Astrocyte of the cerebellum (primary cell): ENCODE measurements around the gene TIMM44.

Source experiments
- DNase-seq: peaks from one replicate; pipeline ENCODE4 v3.0.0-alpha.2; 2011; ENCODE audit warnings: low read depth
- H3K4me3 ChIP-seq: 2 replicates; pipeline ENCODE4 v1.5.1; 2011; ENCODE audit warnings: mild to moderate bottlenecking, low read depth, low read length, moderate library complexity
- in situ Hi-C: cut with HindIII; loops from 2 replicates; pipeline ENCODE4 v1.10.0; 2017; ENCODE audit warnings: low sequenced_read_pairs
- TF ChIP-seq, protein P1 (sequence below): IDR thresholded peaks from 2 replicates; pipeline ENCODE4 v1.5.1; 2012; ENCODE audit warnings: low read length, low read depth, moderate library complexity, mild to moderate bottlenecking; ENCODE audit errors: missing control alignments

Gene TIMM44

DNA sequence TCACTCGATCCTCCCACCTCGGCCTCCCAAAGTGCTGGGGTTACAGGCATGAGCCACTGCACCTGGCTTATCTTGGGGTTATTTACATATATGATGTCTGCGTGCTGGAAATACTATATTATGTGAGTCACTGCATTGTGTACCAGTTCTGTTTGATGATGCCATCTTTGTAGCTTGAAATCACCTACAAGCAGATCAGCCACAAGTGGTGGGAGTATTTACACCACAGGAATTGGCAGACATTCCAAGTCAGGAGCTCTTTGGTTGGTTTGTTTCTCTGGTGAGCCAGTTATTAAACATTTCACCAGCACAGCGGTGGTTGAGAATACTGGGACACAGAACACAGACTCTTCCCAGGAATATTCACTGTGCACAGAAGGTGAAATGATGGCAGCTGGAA, 4.5 kb upstream of the TIMM44 start:
- no peak overlapping the region for H3K4me3 ChIP-seq
- DNase-seq, result no peak
- in situ Hi-C loops, result no loop called here
- TF ChIP-seq, protein P1, sequence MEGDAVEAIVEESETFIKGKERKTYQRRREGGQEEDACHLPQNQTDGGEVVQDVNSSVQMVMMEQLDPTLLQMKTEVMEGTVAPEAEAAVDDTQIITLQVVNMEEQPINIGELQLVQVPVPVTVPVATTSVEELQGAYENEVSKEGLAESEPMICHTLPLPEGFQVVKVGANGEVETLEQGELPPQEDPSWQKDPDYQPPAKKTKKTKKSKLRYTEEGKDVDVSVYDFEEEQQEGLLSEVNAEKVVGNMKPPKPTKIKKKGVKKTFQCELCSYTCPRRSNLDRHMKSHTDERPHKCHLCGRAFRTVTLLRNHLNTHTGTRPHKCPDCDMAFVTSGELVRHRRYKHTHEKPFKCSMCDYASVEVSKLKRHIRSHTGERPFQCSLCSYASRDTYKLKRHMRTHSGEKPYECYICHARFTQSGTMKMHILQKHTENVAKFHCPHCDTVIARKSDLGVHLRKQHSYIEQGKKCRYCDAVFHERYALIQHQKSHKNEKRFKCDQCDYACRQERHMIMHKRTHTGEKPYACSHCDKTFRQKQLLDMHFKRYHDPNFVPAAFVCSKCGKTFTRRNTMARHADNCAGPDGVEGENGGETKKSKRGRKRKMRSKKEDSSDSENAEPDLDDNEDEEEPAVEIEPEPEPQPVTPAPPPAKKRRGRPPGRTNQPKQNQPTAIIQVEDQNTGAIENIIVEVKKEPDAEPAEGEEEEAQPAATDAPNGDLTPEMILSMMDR, result no peak

DNA sequence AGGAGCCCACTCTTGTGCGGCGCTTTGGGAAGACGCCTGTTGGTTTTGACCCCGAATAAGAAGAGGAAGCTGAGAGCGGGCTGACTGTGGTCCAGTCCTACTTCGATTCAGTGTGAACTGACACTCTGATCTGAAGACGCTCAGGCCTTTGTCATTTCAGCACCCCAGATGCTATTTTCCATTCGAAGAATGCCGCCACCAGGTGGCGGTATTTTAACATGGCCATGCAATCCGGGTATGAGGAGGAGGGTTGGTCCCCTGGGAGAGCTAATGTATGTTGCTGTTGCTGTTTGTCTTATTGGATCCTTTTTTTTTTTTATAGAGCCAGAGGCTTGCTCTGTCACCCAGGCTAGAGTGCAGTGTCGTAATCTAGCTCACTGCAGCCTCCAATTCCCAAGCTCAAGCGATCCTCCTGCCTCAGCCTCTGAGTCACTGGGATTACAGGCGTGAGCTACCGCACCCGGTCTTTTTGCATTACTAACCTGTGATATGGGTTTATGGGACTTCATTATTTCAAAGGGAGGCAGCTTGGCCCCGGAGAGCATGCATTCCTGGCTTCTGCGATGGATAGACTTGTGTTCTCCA, 803 bp upstream of the TIMM44 start:
- H3K4me3 ChIP-seq, result peak overlapping the region; percentile 78
- peak; percentile 73 for DNase-seq
- in situ Hi-C loops, result no loop called here
- TF ChIP-seq, protein P1, result peak; percentile 82

DNA sequence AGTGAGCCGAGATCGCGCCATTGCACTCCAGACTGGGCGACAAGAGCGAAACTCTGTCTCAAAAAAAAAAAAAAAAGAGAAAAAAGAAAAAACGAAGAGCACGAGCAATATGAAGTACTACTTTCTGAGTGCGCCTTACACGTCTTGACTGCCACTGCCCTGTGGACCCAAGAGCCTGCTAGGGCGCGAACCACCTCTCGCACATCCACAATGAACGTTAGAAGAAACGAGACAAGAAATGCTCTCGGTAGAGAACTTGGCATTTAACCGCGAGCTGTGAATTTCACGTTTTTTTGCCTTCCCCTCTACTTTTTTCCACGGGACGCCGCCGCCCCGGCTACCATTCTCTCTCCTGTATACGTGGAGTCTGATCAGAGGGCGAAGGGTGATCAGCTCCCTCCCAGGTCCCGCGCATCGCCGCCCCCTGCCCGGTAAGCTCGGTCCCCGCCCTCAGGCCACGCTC, 454 bp downstream of the TIMM44 start:
- DNase-seq, result no peak
- TF ChIP-seq, protein P1, result no peak
- in situ Hi-C loops, result no loop called here
- peak overlapping the region; percentile 78 for H3K4me3 ChIP-seq

DNA sequence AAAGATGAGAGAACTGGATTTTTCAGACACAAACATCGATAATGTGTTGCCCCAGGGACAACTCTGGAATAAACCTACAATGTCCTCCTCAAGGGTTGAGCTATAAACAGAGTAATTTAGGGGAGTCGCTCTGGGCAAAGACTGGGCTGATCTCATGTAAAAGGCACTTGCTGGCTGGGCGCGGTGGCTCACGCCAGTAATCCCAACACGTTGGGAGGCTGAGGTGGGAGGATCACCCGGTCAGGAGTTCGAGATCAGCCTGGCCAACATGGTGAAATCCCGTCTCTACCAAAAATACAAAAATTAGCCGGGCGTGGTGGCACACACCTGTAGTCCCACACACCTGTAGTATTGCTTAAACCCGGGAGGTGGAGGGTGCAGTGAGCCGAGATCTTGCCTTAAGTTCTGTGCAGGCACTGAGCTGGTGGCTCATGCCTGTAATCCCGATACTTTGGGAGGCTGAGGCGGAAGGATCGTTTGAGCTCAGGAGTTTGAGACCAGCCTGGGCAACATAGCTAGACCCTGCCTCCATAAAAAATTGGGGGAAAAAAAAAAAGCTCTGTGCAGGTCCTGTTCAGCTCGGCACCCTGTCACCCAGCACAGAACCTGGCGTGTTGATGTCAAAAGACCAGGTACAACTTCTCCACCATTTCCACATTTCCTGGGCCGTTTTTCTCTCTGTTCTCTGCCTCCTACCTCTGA, 1.4 kb downstream of the TIMM44 start:
- peak overlapping the region; percentile 78 for H3K4me3 ChIP-seq
- in situ Hi-C loops, result no loop called here
- TF ChIP-seq, protein P1, result no peak
- no peak for DNase-seq

DNA sequence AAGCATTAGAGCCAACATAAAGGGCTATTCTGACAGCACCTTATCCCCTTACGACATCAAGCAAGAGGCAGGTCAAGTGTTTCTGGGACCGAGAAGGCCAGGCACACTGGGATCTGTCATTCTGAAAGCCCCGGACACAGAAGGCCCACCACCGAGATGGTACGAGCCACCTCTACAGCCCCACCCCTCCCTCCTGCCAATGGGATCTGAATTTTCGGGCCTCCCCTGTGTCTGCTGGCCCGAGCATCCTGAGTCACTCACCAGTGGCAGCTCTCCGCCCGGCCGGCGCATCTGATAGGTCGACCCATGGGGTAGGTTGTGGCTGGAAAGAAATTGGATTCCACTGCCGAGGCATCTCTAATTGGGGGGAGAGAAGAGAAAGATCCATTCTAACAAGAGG, 2.6 kb downstream of the TIMM44 start:
- no peak overlapping the region for H3K4me3 ChIP-seq
- in situ Hi-C loops, result no loop called here
- no peak for DNase-seq
- TF ChIP-seq, protein P1, result no peak

DNA sequence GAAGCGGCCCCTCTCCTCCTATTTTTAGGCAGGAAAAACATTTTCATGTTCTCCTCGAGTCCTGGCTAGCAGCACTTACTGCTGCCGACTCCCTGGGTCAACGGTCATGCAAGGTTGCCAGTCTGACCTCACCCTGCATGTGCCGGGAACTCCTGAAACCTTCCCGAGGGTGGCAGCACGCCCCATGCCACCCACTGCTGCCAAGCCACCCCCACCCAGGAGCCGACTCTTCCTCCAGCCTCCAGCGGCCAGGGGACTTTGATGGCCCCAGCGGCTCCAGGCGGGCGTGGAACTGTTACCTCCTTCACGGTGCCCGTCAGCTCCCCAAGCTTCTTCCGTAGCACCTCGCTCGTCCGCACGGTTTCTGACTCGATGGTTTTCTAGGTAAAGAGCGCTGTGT, 8.7 kb downstream of the TIMM44 start:
- TF ChIP-seq, protein P1, result no peak
- H3K4me3 ChIP-seq, result no peak overlapping the region
- in situ Hi-C loops, result no loop called here
- no peak for DNase-seq
